CD14-positive monocyte (primary cell): ENCODE results near the gene SAMD14. TPM values are rescaled to one million over a fixed set of nuclear protein-coding genes. Genes with fewer than 3 reads are reported as not detected.
A peak's percentile ranks its signal among the peaks of the same experiment; 100 is the strongest.

Source experiments
- DNase-seq, 3 donors: peaks; one replicate each; pipeline ENCODE4 v3.0.0-alpha.2; 2011 to 2022
- H2AFZ ChIP-seq: 2 replicates; pipeline ENCODE4 v1.6.0; 2012; ENCODE audit warnings: mild to moderate bottlenecking, low read depth, low read length, inconsistent platforms; ENCODE audit not compliant: insufficient read depth, poor library complexity, severe bottlenecking
- H3K27ac ChIP-seq, 2 donors: 1 replicate in 1 of 2; 2 replicates in 1 of 2; pipeline ENCODE4 v1.5.1; 2012 to 2013; ENCODE audit warnings: low read length in 2 of 2, control low read depth in 1 of 2, inconsistent platforms in 1 of 2, low read depth in 1 of 2, mild to moderate bottlenecking in 1 of 2
- H3K27me3 ChIP-seq, 2 donors: one replicate each; pipeline versions ENCODE4 v1.6.0 to v1.6.1; 2011 to 2013; ENCODE audit warnings: low read length in 2 of 2; ENCODE audit not compliant: control insufficient read depth in 2 of 2, insufficient read depth in 2 of 2
- H3K36me3 ChIP-seq, 2 donors: replicated peaks in 1 of 2; 1 replicate in 1 of 2; 2 replicates in 1 of 2; pipeline versions ENCODE4 v1.5.1 to v1.6.1; 2012 to 2013; ENCODE audit warnings: low read length in 2 of 2, control low read depth in 1 of 2, inconsistent platforms in 1 of 2, mild to moderate bottlenecking in 1 of 2; ENCODE audit not compliant: insufficient read depth in 2 of 2, control insufficient read depth in 1 of 2
- H3K4me1 ChIP-seq, 2 donors: 1 replicate in 1 of 2; 2 replicates in 1 of 2; pipeline versions ENCODE4 v1.5.1 to v1.6.1; 2012 to 2013; ENCODE audit warnings: low read length in 2 of 2, control low read depth in 1 of 2, inconsistent platforms in 1 of 2, mild to moderate bottlenecking in 1 of 2, moderate library complexity in 1 of 2; ENCODE audit not compliant: insufficient read depth in 2 of 2, control insufficient read depth in 1 of 2
- H3K4me2 ChIP-seq: replicated peaks from 2 replicates; pipeline ENCODE3; 2012; ENCODE audit warnings: low read length, moderate library complexity, mild to moderate bottlenecking; ENCODE audit not compliant: poor library complexity, severe bottlenecking; ENCODE audit errors: extremely low read depth
- H3K4me3 ChIP-seq, 3 experiments: fragments of 200-600 bp in 1 of 3; sonication (generic) in 1 of 3; replicated peaks in 1 of 3; 1 replicate in 2 of 3; 2 replicates in 1 of 3; pipeline ENCODE4 v1.5.1; 2011 to 2013; ENCODE audit warnings: low read length in 3 of 3, mild to moderate bottlenecking in 3 of 3, control low read depth in 2 of 3, low read depth in 2 of 3, inconsistent platforms in 1 of 3, moderate library complexity in 1 of 3
- H3K79me2 ChIP-seq: 2 replicates; pipeline ENCODE4 v1.6.0; 2012; ENCODE audit warnings: mild to moderate bottlenecking, control low read depth, inconsistent platforms, low read length, moderate library complexity; ENCODE audit not compliant: insufficient read depth
- H3K9ac ChIP-seq: 2 replicates; pipeline ENCODE4 v1.6.0; 2017; ENCODE audit warnings: low read length, mild to moderate bottlenecking; ENCODE audit not compliant: insufficient read depth, poor library complexity, severe bottlenecking
- H3K9me3 ChIP-seq, 2 donors: replicated peaks in 1 of 2; 1 replicate in 1 of 2; 2 replicates in 1 of 2; pipeline versions ENCODE4 v1.5.1 to v1.6.1; 2012 to 2013; ENCODE audit warnings: low read length in 2 of 2, control low read depth in 1 of 2; ENCODE audit not compliant: control insufficient read depth in 1 of 2, insufficient read depth in 1 of 2
- H4K20me1 ChIP-seq: 2 replicates; pipeline ENCODE4 v1.6.0; 2012; ENCODE audit warnings: mild to moderate bottlenecking, low read length, control low read depth, moderate library complexity; ENCODE audit not compliant: insufficient read depth
- H3K27ac Mint-ChIP-seq, 7 donors: one replicate each; pipeline ENCODE4 v1.8.0; 2020; ENCODE audit warnings: mild to moderate bottlenecking in 7 of 7, mixed read lengths in 7 of 7, moderate library complexity in 6 of 7, inconsistent platforms in 2 of 7
- H3K27me3 Mint-ChIP-seq, 3 donors: one replicate each; pipeline ENCODE4 v1.8.0; 2021 to 2022; ENCODE audit warnings: low read depth in 3 of 3, mild to moderate bottlenecking in 3 of 3, mixed read lengths in 3 of 3, moderate library complexity in 3 of 3, inconsistent platforms in 1 of 3
- H3K36me3 Mint-ChIP-seq, 2 donors: one replicate each; pipeline ENCODE4 v1.8.0; 2020; ENCODE audit warnings: mixed read lengths in 2 of 2, inconsistent platforms in 1 of 2, mild to moderate bottlenecking in 1 of 2
- H3K4me1 Mint-ChIP-seq: one replicate; pipeline ENCODE4 v1.8.0; 2020; ENCODE audit warnings: mild to moderate bottlenecking, mixed read lengths
- H3K4me3 Mint-ChIP-seq, 2 donors: one replicate each; pipeline ENCODE4 v1.8.0; 2020; ENCODE audit warnings: mild to moderate bottlenecking in 2 of 2, mixed read lengths in 2 of 2, moderate library complexity in 1 of 2
- H3K9me3 Mint-ChIP-seq, 7 donors: one replicate each; pipeline ENCODE4 v1.8.0; 2020 to 2022; ENCODE audit warnings: mixed read lengths in 7 of 7, mild to moderate bottlenecking in 6 of 7, moderate library complexity in 6 of 7, inconsistent platforms in 2 of 7
- WGBS: methylation state at CpG from one replicate; pipeline ENCODE4 v1.1.5; 2013; ENCODE audit warnings: missing lambda C conversion rate; ENCODE audit not compliant: insufficient coverage; 5-methylcytosine and 5-hydroxymethylcytosine counted together
- intact Hi-C, 2 donors: fragments of 100-400 bp; cut with micrococcal nuclease; formaldehyde crosslinking; loops; one replicate each; pipeline versions ENCODE4 v1.15.0 to v1.15.1; 2023
- polyA plus RNA-seq, 3 donors: library from polyadenylated mRNA; depleted of rRNA in 1 of 3; unstranded in 2 of 3; stranded (reverse) in 1 of 3; fragments of 300-500 nt in 2 of 3; fragments of >200 nt in 1 of 3; fragmentation: Illumina TruSeq in 2 of 3; gene quantifications; 1 replicate in 2 of 3; 2 replicates in 1 of 3; pipeline ENCODE4 v1.2.3, GENCODE V29; 2012 to 2021
- TF ChIP-seq, protein P1 (sequence below): fragments of 200-600 bp; IDR thresholded peaks from one replicate; pipeline ENCODE4 v1.8.0; 2022; ENCODE audit warnings: antibody characterized with exemption, mild to moderate bottlenecking

Gene SAMD14
- polyA plus RNA-seq, 3 donors: 0.09 TPM; not detected in 2

DNA sequence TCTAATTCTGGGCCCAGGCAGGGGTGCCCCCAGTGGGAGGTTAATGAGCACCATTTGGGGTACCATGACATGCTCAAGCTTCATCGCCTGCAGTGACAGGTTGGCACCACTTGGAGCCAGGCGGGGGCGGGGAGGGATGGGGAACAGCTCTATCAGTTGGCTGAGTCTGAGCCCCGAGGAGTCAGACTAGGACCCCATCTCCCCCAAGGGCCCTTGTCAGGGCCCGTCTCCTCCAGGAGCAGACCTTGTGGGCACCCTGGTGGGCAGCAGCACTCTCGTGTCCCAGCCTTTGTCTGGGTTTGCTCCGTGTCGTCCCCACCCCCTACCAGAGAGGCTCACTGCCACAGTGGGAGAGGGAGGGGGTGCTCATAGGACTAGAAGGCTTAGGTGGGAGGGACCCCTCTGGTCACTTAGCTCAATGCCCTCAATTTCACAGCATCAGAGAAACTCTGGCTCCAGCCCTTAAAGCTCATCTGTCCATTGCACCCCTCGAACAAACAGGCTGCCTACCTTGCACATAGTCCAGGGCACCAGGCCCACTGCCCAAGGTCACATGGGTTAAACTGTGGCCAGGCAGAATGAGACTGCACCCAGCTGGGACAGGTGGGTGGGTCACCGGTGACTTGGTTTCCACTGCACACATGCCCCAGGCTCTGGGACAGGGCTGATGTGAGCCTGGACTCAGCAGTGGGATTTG lies 16.4 kb upstream of the SAMD14 start:
- peak overlapping the region; percentile 99 for H3K4me2 ChIP-seq
- H4K20me1 ChIP-seq: peaks cover 94% of the 10 kb centered on the region
- H3K27me3 Mint-ChIP-seq: peaks cover 0 to 2% (median 1%) of the 10 kb centered on the region in 3 donors
- peaks cover 0 to 4% (median 0%) of the 10 kb centered on the region in 7 donors for H3K9me3 Mint-ChIP-seq
- TF ChIP-seq, protein P1, sequence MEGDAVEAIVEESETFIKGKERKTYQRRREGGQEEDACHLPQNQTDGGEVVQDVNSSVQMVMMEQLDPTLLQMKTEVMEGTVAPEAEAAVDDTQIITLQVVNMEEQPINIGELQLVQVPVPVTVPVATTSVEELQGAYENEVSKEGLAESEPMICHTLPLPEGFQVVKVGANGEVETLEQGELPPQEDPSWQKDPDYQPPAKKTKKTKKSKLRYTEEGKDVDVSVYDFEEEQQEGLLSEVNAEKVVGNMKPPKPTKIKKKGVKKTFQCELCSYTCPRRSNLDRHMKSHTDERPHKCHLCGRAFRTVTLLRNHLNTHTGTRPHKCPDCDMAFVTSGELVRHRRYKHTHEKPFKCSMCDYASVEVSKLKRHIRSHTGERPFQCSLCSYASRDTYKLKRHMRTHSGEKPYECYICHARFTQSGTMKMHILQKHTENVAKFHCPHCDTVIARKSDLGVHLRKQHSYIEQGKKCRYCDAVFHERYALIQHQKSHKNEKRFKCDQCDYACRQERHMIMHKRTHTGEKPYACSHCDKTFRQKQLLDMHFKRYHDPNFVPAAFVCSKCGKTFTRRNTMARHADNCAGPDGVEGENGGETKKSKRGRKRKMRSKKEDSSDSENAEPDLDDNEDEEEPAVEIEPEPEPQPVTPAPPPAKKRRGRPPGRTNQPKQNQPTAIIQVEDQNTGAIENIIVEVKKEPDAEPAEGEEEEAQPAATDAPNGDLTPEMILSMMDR: peak; percentile 15
- peaks cover 63% of the 10 kb centered on the region for H3K4me1 Mint-ChIP-seq
- H2AFZ ChIP-seq: no peak overlapping the region
- H3K27ac ChIP-seq: peak overlapping the region in 1 of 2 donors; percentile 93
- 84% methylated on average over 4 of the region's 10 CpGs for WGBS
- no peaks in the 10 kb centered on the region for H3K27me3 ChIP-seq
- H3K79me2 ChIP-seq: peaks cover 98% of the 10 kb centered on the region
- intact Hi-C loops: no loop called here
- H3K9me3 ChIP-seq: no peaks in the 10 kb centered on the region
- peak overlapping the region; percentile 90 for H3K9ac ChIP-seq
- peak overlapping the region; percentile 100 for H3K4me3 Mint-ChIP-seq
- peaks cover 55 to 60% of the 10 kb centered on the region in 2 donors for H3K36me3 Mint-ChIP-seq
- H3K4me1 ChIP-seq: peaks cover 59 to 70% of the 10 kb centered on the region in 2 donors
- no peak for DNase-seq
- peak overlapping the region in 6 of 7 donors; percentile 69 to 98 (median 96) for H3K27ac Mint-ChIP-seq
- H3K4me3 ChIP-seq: peak overlapping the region; percentile 83 to 100 (median 95)
- H3K36me3 ChIP-seq: peaks cover 42 to 53% of the 10 kb centered on the region in 2 donors

DNA sequence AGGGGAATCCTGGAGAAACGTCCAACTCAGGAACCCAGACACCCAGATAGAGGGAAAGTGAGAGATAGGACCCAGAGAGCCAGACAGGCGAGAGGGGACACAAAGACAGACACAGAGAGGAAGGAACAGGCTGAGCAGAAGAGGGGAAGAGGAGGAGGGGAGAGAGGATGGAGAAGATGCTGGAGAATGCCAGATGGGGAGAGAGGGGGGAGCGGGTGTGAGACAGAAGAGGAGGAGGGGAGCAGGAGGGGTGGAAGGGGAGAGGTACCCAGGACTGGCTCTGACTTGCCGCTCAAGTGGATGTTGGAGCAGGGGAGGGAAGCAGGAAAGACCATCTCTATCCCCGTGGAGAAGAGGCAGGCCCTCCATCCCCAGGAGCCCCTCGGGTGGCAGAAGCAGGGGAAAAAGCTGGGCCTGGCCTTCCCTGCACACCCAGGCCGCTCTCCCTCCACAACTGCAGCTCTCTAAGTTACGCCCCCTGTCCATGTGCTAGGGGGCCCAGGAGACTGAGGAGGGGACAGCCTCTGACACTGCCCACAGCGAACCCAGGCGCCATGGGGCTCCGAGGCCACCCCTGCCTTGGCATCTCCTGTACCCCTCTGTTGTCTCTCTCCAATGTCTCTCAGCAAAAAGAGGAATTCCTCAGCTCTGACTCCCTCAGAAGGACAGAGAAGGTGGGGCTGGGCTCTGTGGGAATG lies 15.7 kb upstream of the SAMD14 start:
- H3K9me3 ChIP-seq: no peaks in the 10 kb centered on the region
- 45% methylated on average over 10 of the region's 11 CpGs for WGBS
- peaks cover 49 to 60% of the 10 kb centered on the region in 2 donors for H3K36me3 ChIP-seq
- Mint-ChIP-seq H3K36me3 (peaks cover 62 to 67% of the 10 kb centered on the region in 2 donors), H3K9me3 (peaks cover 0 to 4% (median 0%) of the 10 kb centered on the region in 7 donors), H3K4me1 (peaks cover 70% of the 10 kb centered on the region), H3K27me3 (peaks cover 0 to 2% (median 1%) of the 10 kb centered on the region in 3 donors), H3K27ac (peak overlapping the region in 5 of 7 donors; percentile 33 to 79 (median 46)), H3K4me3 (peak overlapping the region; percentile 100)
- peaks cover 65 to 73% of the 10 kb centered on the region in 2 donors for H3K4me1 ChIP-seq
- peak overlapping the region; percentile 90 for H3K9ac ChIP-seq
- DNase-seq: no peak
- TF ChIP-seq, protein P1: no peak
- peak overlapping the region in 1 of 2 donors; percentile 93 for H3K27ac ChIP-seq
- no peak overlapping the region for H2AFZ ChIP-seq
- peak overlapping the region in 2 of 3 experiments; percentile 83 to 100 for H3K4me3 ChIP-seq
- no peaks in the 10 kb centered on the region for H3K27me3 ChIP-seq
- peaks cover 97% of the 10 kb centered on the region for H4K20me1 ChIP-seq
- H3K79me2 ChIP-seq: peaks cover 96% of the 10 kb centered on the region
- intact Hi-C loops: no loop called here
- H3K4me2 ChIP-seq: peak overlapping the region; percentile 99
